Stomach (tissue), 4 donors: ENCODE data around the gene LRRC74A.

ENCODE experiments used
- POLR2A ChIP-seq, 4 donors: fragments of 450-650 bp; IDR thresholded peaks; one replicate each; pipeline ENCODE4 v1.6.1; 2016; ENCODE audit warnings: antibody characterized with exemption in 4 of 4, control low read depth in 2 of 4, mild to moderate bottlenecking in 1 of 4, moderate library complexity in 1 of 4
- TF ChIP-seq, protein P1 (sequence below), 7 experiments: fragments of 450-650 bp in 4 of 7; fragments of 200-600 bp in 3 of 7; sonication (generic) in 3 of 7; IDR thresholded peaks; one replicate each; pipeline ENCODE4 v1.5.1; 2016 to 2019; ENCODE audit warnings: antibody characterized with exemption in 7 of 7, control low read depth in 2 of 7, mild to moderate bottlenecking in 1 of 7

DNA sequence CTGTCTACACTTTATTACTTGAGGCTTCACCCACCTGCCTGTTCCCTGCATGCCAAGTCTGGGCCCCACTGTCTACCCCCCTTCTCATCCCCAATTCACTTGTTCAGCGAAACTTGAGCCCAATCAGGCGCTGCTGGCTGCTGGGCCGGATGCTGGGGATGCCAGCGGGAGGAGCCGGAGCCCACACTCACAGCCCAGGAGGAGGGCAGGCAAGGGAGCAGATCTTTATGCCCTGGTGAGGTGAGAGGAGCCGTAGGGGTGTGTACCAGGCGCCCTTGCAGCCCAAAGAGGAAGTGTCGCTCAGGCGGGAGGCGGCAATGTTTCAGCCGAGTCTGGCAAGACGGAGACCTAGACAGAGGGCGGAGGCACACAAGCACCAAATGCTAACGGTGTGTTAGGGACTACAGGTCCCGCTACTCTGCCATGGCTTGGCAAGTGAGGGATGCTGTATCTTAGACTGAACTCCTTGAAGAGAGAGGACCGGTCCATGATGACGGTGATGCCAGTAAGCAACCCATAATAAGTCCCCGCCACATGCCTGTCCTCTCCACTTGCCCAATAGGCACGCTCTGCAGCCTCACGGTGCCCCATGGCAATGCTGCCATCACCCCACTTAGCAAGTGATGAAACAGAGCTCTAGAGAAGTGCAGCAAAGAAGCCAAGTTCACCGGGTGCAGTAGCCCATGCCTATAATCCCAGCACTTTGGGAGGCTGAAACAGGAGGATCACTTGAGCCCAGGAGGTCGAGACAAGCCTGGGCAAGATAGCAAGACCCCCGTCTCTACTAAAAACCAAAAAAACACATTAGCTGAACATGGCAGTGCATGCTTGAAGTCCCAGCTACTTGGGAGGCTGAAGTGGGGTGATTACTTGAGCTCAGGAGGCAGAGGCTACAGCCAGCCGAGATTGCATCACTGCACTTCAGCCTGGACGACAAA lies 41.6 kb downstream of the LRRC74A start:
- TF ChIP-seq, protein P1, sequence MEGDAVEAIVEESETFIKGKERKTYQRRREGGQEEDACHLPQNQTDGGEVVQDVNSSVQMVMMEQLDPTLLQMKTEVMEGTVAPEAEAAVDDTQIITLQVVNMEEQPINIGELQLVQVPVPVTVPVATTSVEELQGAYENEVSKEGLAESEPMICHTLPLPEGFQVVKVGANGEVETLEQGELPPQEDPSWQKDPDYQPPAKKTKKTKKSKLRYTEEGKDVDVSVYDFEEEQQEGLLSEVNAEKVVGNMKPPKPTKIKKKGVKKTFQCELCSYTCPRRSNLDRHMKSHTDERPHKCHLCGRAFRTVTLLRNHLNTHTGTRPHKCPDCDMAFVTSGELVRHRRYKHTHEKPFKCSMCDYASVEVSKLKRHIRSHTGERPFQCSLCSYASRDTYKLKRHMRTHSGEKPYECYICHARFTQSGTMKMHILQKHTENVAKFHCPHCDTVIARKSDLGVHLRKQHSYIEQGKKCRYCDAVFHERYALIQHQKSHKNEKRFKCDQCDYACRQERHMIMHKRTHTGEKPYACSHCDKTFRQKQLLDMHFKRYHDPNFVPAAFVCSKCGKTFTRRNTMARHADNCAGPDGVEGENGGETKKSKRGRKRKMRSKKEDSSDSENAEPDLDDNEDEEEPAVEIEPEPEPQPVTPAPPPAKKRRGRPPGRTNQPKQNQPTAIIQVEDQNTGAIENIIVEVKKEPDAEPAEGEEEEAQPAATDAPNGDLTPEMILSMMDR (IDR thresholded peaks at IDR 0.05) = no peak
- TF ChIP-seq POLR2A (IDR thresholded peaks at IDR 0.05) = no peak
